Endothelial cell (in vitro differentiated cells): ENCODE results near the gene NFKBIE. TPM values are rescaled to one million over a fixed set of nuclear protein-coding genes. Genes with fewer than 3 reads are reported as not detected.
A peak's percentile ranks its signal among the peaks of the same experiment; 100 is the strongest.

Source experiments
- DNase-seq: peaks from one replicate; pipeline ENCODE4 v3.0.0; 2021; ENCODE audit warnings: low spot score
- H3K27ac Mint-ChIP-seq: one replicate; pipeline ENCODE4 v1.8.0; 2021; ENCODE audit warnings: mixed read lengths, inconsistent platforms; ENCODE audit not compliant: unreplicated experiment
- H3K27me3 Mint-ChIP-seq: one replicate; pipeline ENCODE4 v1.8.0; 2021; ENCODE audit warnings: mild to moderate bottlenecking, moderate library complexity, mixed read lengths, inconsistent platforms; ENCODE audit not compliant: unreplicated experiment
- H3K36me3 Mint-ChIP-seq: one replicate; pipeline ENCODE4 v1.8.0; 2021; ENCODE audit warnings: mild to moderate bottlenecking, low read depth, mixed read lengths, inconsistent platforms; ENCODE audit not compliant: unreplicated experiment
- H3K4me1 Mint-ChIP-seq: one replicate; pipeline ENCODE4 v1.8.0; 2021; ENCODE audit warnings: mild to moderate bottlenecking, mixed read lengths, inconsistent platforms; ENCODE audit not compliant: unreplicated experiment
- H3K4me3 Mint-ChIP-seq: one replicate; pipeline ENCODE4 v1.8.0; 2021; ENCODE audit warnings: mild to moderate bottlenecking, mixed read lengths, inconsistent platforms; ENCODE audit not compliant: unreplicated experiment
- H3K9me3 Mint-ChIP-seq: one replicate; pipeline ENCODE4 v1.8.0; 2021; ENCODE audit warnings: mixed read lengths, inconsistent platforms; ENCODE audit not compliant: unreplicated experiment
- total RNA-seq: library from RNA; stranded (reverse); fragmentation: NEBNext Ultra II Directional; extraction: Animal tissue kit (Norgen Biotek cat#: 25700); gene quantifications from one replicate; pipeline ENCODE4 v1.2.1, GENCODE V29; 2021; ENCODE audit not compliant: unreplicated experiment
- TF ChIP-seq, protein P1 (sequence below): fragments of 200-600 bp; sonication (generic); IDR thresholded peaks from one replicate; pipeline ENCODE4 v1.5.0; 2021; ENCODE audit warnings: antibody characterized with exemption; ENCODE audit not compliant: unreplicated experiment

NFKBIE gene
- total RNA-seq, 1 donor from 2014 or later: 16.7 TPM

DNA sequence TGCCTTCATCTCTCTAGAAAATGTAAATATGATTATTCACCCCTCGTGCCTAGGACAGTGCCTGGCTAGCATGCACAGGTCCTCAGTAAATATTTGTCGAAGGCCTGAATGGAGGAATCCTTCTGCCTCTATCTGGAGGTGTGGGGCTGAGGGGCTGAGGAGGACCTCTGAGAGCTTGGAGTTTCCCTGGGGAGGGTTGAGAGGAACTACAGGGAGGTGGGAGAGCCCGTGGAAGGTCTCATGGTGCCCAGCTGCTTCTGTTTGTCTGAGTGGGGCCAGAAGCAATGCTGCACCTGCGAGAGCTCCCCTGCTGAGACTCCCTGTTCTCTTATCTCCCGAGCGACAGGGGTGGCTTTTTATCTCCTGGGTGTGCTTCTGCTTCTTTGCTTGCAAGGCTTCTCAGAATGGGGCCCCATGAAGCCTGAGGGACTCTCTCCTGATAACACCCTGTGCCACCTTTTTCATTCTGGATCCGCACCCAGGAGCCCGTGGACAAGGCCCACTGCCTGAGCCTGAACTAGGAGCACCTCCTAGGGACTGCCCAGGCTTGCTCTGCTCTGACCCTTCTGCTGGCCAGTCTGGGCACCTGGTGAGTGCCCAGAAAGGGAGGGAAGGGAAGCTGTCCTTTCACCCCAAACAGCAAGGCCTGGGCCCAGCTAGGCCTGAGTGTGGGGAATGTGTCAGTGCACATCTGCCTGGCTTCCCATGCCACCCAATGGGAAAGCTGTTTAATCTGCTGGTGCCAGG lies 39.6 kb downstream of the NFKBIE start:
- no peaks in the 10 kb centered on the region for H3K9me3 Mint-ChIP-seq
- no peak for DNase-seq
- H3K27ac Mint-ChIP-seq: peak overlapping the region; percentile 45
- no peak overlapping the region for H3K4me3 Mint-ChIP-seq
- TF ChIP-seq, protein P1, sequence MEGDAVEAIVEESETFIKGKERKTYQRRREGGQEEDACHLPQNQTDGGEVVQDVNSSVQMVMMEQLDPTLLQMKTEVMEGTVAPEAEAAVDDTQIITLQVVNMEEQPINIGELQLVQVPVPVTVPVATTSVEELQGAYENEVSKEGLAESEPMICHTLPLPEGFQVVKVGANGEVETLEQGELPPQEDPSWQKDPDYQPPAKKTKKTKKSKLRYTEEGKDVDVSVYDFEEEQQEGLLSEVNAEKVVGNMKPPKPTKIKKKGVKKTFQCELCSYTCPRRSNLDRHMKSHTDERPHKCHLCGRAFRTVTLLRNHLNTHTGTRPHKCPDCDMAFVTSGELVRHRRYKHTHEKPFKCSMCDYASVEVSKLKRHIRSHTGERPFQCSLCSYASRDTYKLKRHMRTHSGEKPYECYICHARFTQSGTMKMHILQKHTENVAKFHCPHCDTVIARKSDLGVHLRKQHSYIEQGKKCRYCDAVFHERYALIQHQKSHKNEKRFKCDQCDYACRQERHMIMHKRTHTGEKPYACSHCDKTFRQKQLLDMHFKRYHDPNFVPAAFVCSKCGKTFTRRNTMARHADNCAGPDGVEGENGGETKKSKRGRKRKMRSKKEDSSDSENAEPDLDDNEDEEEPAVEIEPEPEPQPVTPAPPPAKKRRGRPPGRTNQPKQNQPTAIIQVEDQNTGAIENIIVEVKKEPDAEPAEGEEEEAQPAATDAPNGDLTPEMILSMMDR: no peak
- peaks cover 23% of the 10 kb centered on the region for H3K36me3 Mint-ChIP-seq
- peaks cover 2% of the 10 kb centered on the region for H3K27me3 Mint-ChIP-seq
- H3K4me1 Mint-ChIP-seq: peaks cover 44% of the 10 kb centered on the region

DNA sequence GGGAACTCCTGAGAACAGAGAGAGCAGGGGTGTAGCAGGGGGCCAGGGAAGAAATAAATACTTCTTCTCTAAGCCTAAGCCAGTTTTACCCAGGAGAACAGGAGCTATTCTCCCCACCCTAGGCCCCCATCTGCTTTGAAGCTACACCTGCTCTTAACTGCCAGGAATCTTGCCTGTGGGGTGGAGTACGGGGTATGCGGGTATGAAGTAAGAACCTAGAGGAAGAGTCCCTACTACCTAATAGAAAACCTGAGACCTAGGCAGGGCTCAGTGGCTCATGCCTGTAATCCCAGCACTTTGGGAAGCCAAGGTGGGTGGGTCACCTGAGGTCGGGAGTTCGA lies 40.4 kb downstream of the NFKBIE start:
- Mint-ChIP-seq H3K27me3 (peaks cover 2% of the 10 kb centered on the region), H3K4me1 (peaks cover 46% of the 10 kb centered on the region), H3K27ac (no peak overlapping the region), H3K36me3 (peaks cover 17% of the 10 kb centered on the region), H3K4me3 (peak overlapping the region; percentile 89), H3K9me3 (no peaks in the 10 kb centered on the region)
- TF ChIP-seq, protein P1: no peak
- no peak for DNase-seq

DNA sequence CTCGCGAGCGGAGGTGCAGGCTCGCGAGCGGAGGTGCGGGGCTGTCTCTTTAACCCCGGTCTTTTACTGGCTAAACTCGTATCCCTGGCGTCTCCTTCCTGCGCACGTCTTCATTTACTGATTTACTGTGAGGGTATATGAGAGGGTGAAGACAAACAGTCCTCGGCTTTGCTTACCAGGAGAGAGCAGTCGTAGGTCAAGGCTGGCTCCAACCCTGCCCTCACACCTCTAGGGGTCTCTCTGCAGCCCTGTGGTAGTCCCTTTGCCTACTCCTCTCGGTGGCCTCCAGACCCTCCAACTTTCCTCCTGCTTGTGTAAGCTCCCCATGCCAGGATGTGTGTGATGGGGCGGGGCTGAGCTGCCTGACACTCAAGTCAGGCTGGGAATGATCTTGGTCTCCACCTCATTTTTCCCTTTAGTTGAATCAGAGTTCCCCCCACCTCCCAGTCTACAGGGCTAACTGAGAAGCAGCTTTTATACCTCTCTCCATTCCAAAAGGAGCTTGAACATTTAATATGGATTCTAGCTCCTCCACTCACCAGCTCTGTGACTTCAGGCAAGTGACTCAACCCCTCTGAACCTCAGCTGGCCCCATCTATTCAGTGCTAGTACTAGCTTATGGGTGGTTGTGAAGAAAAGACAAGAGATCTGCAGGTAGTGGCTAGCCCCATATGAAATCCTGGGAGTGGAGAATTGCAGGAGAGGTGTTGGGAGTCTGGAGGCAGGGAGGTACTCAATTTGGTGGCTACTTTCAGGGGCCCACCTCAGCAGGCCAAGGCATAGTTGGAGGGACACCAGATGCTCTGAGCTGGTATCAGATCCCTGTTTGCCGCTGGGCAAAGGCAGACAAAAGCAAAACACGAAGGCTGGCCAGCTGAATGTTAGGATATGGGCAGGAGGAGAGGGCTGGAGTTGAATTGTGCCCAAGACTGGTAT lies 41.1 kb downstream of the NFKBIE start:
- peak overlapping the region; percentile 89 for H3K4me3 Mint-ChIP-seq

GRCh38 chr6:44223319-44224028 lies 41.9 kb downstream of the NFKBIE start, which contains the start of gene SLC29A1:
SLC29A1 (plus strand) TSS chr6:44223595; CDS start chr6:44227314, 3,719 bp downstream.
- peak; percentile 80 for DNase-seq
- Mint-ChIP-seq H3K9me3 (no peaks in the 10 kb centered on the region), H3K27me3 (peaks cover 2% of the 10 kb centered on the region), H3K4me1 (peaks cover 53% of the 10 kb centered on the region), H3K36me3 (peaks cover 8% of the 10 kb centered on the region), H3K4me3 (peak within 1 kb of the TSS; percentile 89), H3K27ac (peak within 1 kb of the TSS; percentile 26)
- TF ChIP-seq, protein P1: peak; percentile 53

More for the DNA sequence above, 41.1 kb downstream of the NFKBIE start:
- Mint-ChIP-seq H3K4me1 (peaks cover 48% of the 10 kb centered on the region), H3K27ac (peak overlapping the region; percentile 26), H3K9me3 (no peaks in the 10 kb centered on the region), H3K27me3 (peaks cover 2% of the 10 kb centered on the region), H3K36me3 (peaks cover 14% of the 10 kb centered on the region)
- TF ChIP-seq, protein P1: no peak
- DNase-seq: no peak
